ENCODE results near the gene TIMM9.
"Not testable (repeated sequence)": the region's sequence is repeated elsewhere in the genome, so short reads cannot be mapped to it uniquely, and the experiment has no call there.

TIMM9 gene

GRCh38 chr14:58367296-58367695 is 60.0 kb downstream of the TIMM9 start:
- no peak overlapping the region for H2AFZ ChIP-seq
- H3K4me2 ChIP-seq (ENCODE audit: low read length) = no peak overlapping the region
- no peaks in the 10 kb centered on the region for H3K79me2 ChIP-seq
- H3K27me3 ChIP-seq (ENCODE audit: control insufficient read depth, insufficient read depth, low read length) = no peaks in the 10 kb centered on the region
- H3K4me1 ChIP-seq = no peaks in the 10 kb centered on the region
- H3K9me3 ChIP-seq (ENCODE audit: control insufficient read depth, low read length) = no peaks in the 10 kb centered on the region
- no peak for TF ChIP-seq CTCF (IDR thresholded peaks at IDR 0.05)
- no peak overlapping the region for H3K4me3 ChIP-seq (ENCODE audit: low read depth, low read length)
- no peak overlapping the region for H3K27ac ChIP-seq
- H3K9ac ChIP-seq = no peak overlapping the region
- no peaks in the 10 kb centered on the region for H3K36me3 ChIP-seq (ENCODE audit: control insufficient read depth, insufficient read depth, low read length)

- no peak overlapping the region for H3K4me2 ChIP-seq (ENCODE audit: low read length)
- H3K4me1 ChIP-seq = no peaks in the 10 kb centered on the region
- no peaks in the 10 kb centered on the region for H3K27me3 ChIP-seq (ENCODE audit: control insufficient read depth, insufficient read depth, low read length)
- no peak overlapping the region for H3K27ac ChIP-seq
- TF ChIP-seq CTCF (IDR thresholded peaks at IDR 0.05) = no peak
- H3K79me2 ChIP-seq = no peaks in the 10 kb centered on the region
- H3K9ac ChIP-seq = no peak overlapping the region
- H3K4me3 ChIP-seq (ENCODE audit: low read depth, low read length) = no peak overlapping the region
- no peaks in the 10 kb centered on the region for H3K9me3 ChIP-seq (ENCODE audit: control insufficient read depth, low read length)
- H3K36me3 ChIP-seq (ENCODE audit: control insufficient read depth, insufficient read depth, low read length) = no peaks in the 10 kb centered on the region
- H2AFZ ChIP-seq = no peak overlapping the region
Observed at GRCh38 chr14:58364316-58364715, 63.0 kb downstream of the TIMM9 start.

GRCh38 chr14:58362798-58363412 is 64.4 kb downstream of the TIMM9 start:
- no peak for TF ChIP-seq CTCF (IDR thresholded peaks at IDR 0.05)
- no peak overlapping the region for H3K4me2 ChIP-seq (ENCODE audit: low read length)
- H3K27me3 ChIP-seq (ENCODE audit: control insufficient read depth, insufficient read depth, low read length) = no peaks in the 10 kb centered on the region
- no peaks in the 10 kb centered on the region for H3K9me3 ChIP-seq (ENCODE audit: control insufficient read depth, low read length)
- H3K79me2 ChIP-seq = no peaks in the 10 kb centered on the region
- H3K36me3 ChIP-seq (ENCODE audit: control insufficient read depth, insufficient read depth, low read length) = no peaks in the 10 kb centered on the region
- H2AFZ ChIP-seq = no peak overlapping the region
- H3K4me3 ChIP-seq (ENCODE audit: low read depth, low read length) = no peak overlapping the region
- no peak overlapping the region for H3K27ac ChIP-seq
- H3K4me1 ChIP-seq = no peaks in the 10 kb centered on the region
- H3K9ac ChIP-seq = no peak overlapping the region

- not testable (repeated sequence) for H3K4me2 ChIP-seq (ENCODE audit: low read length); H3K9me3 ChIP-seq (ENCODE audit: control insufficient read depth, low read length); H3K27me3 ChIP-seq (ENCODE audit: control insufficient read depth, insufficient read depth, low read length); H2AFZ ChIP-seq; H3K9ac ChIP-seq; H3K36me3 ChIP-seq (ENCODE audit: control insufficient read depth, insufficient read depth, low read length); H3K27ac ChIP-seq; H3K4me3 ChIP-seq (ENCODE audit: low read depth, low read length); H3K79me2 ChIP-seq; H3K4me1 ChIP-seq
Observed at GRCh38 chr14:58362272-58362671, 65.1 kb downstream of the TIMM9 start.
